GM19023 (cell line): ENCODE data around the gene MVB12B.
"Not testable (repeated sequence)": the region's sequence is repeated elsewhere in the genome, so short reads cannot be mapped to it uniquely, and the experiment has no call there.

Source experiments
- ATAC-seq: cut with Tn5 transposase; IDR thresholded peaks from one replicate; pipeline ENCODE4 v1.9.1; 2021; ENCODE audit warnings: mild to moderate bottlenecking, moderate library complexity; ENCODE audit not compliant: unreplicated experiment

Gene MVB12B

DNA sequence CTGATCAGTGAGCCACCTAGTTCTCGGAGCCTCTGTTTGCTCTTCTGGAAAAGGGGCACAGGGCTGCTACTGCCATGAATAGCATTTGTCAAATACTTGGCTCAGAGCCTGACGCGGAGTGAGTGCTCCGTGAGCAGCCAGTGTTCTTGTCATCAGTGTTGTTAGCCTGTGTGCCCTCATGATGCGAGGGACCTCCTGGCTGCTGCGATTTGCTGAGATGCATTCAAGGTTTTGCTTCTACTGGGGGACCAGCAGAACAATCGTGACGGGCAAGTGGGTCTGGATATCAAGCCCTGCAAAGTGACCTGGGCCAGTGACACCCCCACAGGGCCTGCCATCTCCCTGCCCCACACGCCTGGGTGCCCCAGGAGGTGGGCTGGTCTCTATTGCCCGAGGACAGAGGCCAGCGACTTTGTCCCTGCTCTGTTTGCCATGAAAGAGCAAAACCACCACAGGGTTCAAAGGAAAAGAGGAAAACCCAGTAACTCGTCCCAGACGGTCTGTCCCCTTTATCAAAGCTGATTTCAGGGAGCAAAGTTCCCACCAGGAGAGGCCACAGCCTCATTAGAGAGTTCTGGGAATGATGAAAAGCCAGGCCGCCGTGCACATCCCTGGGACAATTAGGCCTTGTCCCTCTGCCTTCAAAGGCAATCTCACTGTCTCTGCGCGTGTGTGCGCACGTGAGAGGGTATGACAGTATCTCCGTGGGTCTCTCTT lies 200.6 kb downstream of the MVB12B start:
- ATAC-seq, result no peak

DNA sequence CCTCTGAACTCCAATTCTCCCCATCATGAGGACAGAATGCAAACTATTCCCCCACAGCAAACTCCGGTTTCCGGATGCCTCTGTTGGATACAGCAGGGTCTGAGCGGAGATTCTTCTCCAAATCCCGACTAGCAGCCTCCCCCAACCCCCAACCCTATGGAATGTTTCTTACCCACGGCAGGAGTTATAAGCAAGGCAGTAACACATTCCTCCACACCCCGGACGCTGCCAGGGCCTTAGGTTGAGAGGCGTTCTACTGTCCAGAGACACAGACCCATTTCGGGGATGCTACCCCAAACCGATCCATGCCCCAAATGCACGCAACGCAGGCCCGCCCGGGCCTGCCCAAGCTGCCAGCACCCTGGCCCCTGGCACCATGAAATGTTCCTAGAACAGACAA lies 201.5 kb downstream of the MVB12B start:
- ATAC-seq, result no peak

DNA sequence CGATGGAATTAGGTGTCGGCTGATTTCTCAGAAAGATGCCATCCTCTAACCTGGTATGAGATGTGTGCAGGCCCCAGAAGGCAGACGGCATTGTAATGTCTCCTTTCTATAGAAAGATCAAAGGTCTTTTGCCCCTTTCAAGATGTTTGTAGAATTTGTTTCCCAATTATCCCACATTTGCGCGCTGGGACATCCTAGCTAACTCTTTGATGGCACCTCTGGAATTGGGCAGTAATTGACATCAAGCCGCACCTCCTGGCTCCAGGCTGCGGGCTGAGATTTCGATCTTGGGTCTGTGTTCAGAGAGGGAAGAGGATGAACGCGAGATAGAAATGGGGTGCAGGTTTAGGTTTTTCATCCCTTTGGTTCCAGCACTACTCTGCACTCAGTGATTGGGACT lies 202.3 kb downstream of the MVB12B start:
- no peak for ATAC-seq

DNA sequence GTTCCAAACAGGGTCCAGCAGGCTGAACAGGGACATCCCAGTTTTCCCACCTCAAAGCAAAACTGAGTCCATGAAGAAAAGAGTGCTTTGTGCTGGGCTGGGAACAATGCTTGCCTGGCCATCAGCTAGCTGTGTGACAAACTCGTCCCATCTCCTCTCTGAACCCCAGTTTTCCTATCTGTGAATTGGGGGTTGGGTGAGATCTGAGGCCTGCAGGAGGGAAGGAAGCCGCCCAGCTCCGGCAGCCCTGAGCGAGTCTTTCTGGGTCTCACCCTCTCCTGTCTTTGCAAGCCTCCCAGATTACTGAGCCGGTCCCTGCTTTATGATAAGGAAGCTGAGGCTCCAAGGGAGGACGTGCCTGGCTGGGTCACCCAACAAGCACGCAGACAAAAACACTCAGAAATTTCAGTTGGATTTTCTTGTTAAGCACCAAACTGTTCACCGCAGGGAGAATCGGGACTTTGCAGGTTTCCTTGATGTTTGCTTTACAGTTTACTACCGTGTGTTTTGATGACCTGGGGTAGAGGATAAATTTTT lies 204.5 kb downstream of the MVB12B start:
- no peak for ATAC-seq

DNA sequence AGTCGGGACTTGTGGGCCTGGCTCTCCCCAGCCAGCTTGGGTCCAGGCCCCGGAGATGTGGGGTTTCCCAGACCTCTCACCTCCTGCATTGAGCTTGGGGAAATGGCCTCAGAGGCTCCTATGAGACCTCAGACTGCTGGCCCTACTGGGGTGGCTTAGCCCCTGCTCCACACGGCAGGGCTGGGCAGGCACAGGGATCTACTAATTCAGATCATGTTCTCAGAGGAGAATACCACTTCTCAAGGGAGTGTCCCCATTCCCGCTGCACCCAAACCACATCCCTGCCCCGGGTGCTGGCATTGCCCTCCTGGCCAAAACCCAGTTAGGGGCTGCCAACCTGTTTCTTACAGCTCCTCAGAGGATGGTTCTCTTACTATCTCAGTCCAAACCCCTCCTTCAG lies 205.0 kb downstream of the MVB12B start:
- ATAC-seq, result no peak

DNA sequence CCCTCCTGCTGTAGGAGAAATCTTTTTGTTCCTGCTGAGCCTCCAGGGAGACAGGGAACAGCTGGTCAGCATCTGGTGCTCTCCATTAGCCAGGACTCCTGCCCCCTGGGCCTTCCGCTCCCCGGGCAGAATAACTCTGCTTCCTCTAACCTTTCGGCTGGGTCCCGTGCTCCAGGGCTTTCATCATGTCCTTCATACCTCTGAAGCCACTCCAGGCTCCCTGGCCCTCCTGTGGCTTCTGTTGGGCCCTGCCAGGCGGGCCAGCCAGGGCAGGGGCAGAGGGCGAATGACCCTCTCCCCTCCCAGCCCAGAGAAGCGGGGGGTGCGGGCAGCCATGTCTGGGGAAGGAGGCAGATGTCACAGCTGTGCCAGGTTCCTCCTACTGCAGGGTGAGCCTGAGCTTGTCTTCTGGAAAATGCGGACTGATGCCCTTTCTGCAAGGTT lies 205.4 kb downstream of the MVB12B start:
- ATAC-seq, result no peak

DNA sequence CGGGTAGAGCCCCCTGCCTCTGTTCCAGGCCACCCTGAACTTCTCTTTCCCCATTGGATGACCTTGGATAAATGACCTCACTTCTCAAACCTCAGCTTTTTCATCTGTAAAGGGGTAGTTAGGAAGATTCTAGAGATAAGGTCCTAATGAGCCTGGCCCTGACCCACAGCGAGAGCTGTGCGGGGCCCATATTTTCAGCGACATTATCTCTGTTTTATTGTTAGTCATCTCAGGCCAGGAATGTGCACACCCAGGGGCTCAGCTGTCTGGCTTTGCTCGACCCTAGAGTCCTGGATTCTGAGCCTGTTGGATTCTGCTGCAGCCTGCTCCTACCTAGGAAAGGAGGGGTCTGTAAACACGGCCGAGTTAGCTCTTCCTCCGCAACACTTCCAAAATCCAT lies 205.9 kb downstream of the MVB12B start:
- ATAC-seq, result no peak

DNA sequence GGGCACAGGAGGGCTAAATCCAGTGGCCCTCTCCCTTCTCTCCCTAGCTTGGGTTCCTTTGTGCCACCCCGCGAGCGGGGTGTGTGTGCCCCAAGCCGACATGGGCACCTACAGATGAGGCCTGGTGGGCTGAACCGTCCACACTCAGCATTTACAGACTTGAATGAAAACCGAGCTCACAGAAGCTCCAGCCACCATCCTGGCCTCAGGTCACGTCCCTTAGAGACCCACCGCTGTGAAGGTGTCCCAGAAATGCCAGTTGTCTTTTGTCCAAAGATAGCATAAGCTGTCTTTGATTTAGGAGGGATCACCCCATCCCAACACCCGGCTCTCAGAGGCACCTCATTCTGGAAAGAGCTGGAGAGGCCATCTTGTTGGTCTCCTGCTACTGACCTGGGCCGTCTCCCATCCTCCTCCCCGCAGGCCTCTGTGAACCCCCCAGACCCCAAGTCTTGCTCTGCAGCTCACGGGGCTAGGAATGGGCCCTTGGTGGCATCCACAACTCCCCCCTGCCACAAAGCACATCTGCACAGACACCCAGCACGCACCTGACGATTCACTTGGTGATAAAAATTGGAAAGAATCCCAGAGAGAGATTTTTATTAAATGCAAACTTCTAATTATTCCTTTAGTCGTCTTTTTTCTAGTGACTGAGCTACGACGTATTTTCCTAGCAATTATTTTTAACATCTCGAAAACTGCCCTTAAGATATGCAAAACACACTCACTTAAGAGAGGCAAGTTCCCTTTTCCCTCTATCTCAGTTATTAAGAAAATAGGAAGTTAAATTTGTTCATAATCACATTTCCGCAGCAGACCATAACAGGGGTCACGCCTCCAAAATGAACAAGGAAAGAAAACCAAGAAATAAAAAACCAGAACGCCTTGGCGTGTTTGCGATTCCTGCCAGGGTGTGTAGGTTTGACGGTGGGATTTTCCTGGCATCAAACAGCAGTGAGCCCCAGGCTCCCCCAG lies 206.6 kb downstream of the MVB12B start:
- no peak for ATAC-seq

DNA sequence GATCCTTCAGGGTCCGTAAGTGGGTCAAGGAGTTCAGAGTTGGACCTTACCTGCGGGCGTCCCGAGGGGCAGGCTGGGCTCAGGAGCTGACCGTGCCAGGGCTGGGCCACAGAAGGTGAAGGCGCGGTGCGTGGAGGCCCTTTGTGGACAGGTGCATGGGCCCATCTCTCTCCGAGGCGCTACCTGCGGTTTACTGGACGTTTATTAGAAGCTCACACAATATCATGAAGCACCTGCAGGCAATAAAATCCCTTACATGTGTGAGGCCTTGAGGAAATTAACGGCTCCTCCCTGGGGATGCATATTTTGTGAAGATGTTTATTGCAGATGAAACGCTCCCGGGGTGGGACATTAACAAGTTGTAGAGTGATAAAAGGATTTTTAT lies 207.3 kb downstream of the MVB12B start:
- no peak for ATAC-seq

DNA sequence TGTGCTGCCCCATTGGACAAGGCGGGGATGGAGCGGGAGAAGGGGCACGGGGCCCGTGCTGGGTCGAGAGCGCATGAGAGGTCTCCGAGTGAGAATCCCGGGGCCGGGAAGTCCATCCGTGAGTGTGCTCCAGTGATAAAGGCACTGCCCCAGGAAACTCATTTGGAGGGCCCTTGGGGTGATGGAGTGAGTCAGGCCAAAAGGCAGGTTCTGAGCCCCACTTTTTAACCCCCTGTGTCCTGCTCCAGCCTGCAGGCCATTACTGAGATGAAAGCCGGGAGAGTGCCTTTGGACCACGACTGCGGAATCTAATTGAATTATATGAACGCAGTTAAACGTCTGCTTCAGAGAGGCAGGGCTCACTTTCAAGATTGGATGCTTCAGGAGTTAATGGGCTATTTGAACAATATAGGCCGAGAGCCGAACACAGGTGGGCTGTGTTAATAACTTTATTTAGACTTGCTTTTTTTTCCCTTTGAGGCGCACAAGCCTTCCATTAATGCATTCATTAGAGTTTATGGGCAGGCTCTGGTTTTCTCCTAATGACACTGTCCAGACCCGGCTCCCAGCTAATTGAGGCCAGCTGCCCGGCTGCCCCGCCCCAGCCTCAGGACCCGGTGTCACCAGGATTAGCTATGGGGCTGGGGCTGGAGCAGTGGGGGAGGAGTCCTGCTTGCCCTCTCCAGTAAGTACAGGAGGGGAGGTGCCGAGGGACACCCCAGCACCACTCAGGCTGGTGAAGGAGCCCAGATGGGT lies 208.0 kb downstream of the MVB12B start:
- no peak for ATAC-seq

DNA sequence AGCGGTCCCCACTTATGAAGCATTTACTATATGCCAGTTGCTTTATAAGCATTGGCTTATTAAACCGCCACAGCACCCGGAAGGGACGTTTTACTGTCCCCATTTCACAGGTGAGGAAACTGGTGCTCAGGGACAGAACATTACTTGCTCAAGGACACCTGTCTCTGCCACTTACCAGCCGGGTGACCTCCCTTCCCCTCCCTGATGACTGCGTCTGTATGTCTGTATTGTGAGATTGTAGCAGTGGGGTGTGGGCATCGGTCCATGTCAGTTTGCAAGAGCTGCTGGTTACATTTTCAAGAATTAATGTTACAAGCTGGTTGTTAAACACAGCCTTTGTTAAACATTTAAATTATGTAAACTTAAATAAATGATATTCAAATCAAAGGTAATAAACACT lies 209.5 kb downstream of the MVB12B start:
- no peak for ATAC-seq

DNA sequence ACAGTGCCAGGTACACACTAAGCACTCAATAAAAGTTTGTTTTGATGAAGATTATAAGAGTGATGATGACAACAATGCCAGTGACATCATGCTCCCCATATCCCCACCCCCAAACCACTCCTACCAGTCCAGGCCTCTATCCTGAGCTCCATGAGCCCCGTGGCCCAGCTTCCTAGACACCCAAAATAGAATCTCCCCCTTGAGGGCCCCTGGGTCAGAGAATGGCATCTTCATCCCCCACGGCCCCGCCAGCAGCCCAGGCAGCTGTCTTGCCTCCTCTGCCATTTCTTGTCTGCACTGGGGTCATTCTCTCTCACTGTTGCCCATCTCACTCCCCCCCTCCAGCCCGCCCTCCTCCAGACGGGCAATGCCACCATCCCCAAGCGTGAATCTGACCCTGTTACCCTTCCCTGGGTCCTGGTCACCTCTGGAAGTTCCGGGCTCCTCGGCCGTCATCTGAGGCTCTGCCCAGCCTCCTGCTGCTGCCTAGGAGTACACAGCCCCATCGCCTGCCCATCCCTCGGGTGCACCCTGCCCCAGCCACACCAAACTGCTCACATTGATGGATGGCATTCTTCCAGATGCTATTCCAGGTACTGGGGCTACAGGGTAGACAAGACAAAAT lies 210.3 kb downstream of the MVB12B start:
- no peak for ATAC-seq

DNA sequence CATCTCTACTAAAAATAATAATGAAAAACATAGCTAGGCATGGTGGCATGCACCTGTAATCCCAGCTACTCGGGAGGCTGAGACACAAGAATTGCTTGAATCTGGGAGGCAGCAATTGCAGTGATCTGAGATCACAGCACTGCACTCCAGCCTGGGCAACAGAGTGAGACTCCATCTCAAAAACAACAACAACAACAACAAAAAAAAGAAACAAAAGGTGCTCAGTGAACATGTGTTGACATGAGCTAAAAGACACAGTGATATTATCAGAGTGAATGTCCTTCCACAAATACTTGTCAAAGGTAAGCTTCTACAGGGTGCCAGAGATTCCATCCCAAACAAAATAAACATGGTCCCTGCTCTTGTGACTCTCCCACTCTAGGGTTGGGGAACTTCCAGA lies 211.9 kb downstream of the MVB12B start:
- no peak for ATAC-seq

DNA sequence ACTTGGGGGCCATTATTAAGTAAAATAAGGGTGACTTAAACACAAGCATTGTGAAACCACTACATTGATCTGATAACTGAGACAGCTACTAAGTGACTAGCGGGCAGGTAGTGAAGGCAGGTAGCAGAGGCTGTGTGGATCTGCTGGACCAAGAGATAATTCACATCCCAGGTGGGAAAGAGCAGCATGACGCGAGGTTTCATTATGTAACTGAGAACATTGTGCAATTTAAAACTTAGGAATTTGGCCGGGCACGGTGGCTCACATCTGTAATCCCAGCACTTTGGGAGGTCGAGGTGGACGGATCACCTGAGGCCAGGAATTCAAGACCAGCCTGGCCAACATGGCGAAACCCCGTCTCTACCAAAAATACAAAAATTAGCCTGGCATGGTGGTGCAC lies 213.8 kb downstream of the MVB12B start:
- ATAC-seq, result not testable (repeated sequence)

DNA sequence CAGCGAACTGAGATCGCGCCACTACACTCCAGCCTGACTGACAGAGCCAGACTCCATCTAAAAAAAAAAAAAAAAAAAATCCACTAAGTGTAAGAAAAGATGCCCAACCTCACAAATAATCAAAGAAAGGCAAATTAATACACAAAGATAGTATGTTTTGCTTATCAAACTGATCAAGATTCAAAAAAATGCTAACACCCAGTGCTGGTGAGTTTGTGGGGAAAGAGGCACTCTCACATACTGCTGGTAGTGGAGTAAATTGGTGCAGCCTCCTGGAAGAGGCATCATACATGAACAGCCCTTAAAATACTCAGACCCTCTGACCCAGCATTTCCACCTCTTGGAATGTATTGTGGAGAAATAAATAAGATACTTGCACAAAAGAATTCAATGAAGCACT lies 216.9 kb downstream of the MVB12B start:
- no peak for ATAC-seq

DNA sequence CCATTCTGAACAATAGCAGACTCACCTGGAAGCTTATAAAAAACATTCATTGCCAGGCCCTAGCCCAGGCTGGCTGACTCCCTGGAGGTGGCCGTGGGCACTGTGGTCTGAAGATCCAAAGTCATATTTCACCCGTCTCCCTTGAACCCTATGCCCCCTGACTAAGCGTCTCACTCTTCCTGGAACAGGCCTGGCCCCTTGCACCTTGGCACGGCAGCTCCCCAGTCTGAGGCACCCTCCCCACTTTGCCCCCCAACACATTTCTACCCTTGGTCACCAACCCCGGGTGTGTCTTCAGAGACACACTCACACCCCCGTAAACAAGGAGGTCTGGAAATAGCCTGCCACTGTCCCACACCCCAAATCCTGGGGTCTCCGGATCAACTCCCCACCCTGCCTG lies 218.5 kb downstream of the MVB12B start:
- no peak for ATAC-seq

DNA sequence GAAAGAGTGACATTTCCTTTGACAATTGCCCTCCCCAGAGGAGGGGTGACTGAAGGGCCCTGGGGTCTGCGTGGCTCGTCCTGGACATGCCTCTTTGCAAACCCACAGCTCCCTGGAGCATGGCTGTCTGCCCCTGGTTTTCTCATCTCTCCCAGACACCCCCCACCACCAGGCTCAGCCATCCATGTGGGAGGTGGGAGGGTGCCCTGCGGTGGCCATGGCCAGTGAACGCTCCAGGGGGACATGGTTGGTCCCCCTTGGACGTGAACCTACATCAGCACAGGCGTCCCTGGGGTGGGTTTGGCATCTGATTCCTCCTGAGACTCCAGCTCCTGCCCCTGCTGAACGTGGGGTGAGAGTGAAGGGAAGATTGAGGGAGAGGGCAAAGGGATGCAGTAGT lies 219.4 kb downstream of the MVB12B start:
- no peak for ATAC-seq

DNA sequence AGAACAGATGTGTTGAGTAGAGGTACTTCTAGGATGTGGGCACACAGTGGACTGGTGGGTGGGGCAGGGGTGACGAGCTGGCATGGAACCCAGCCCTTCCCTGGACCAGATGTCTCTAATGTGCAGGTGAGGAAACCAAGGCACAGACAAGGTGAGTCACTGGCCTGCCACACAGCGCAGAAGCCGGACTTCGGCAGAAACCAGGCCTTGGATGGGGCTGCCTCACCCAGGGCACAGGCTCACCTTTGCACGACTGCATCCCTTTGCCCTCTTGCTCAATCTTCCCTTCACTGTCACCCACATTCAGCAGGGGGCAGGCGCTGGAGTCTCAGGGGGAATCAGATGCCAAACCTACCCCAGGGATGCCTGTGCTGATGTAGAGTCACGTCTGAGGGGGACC lies 221.7 kb downstream of the MVB12B start:
- ATAC-seq, result no peak

DNA sequence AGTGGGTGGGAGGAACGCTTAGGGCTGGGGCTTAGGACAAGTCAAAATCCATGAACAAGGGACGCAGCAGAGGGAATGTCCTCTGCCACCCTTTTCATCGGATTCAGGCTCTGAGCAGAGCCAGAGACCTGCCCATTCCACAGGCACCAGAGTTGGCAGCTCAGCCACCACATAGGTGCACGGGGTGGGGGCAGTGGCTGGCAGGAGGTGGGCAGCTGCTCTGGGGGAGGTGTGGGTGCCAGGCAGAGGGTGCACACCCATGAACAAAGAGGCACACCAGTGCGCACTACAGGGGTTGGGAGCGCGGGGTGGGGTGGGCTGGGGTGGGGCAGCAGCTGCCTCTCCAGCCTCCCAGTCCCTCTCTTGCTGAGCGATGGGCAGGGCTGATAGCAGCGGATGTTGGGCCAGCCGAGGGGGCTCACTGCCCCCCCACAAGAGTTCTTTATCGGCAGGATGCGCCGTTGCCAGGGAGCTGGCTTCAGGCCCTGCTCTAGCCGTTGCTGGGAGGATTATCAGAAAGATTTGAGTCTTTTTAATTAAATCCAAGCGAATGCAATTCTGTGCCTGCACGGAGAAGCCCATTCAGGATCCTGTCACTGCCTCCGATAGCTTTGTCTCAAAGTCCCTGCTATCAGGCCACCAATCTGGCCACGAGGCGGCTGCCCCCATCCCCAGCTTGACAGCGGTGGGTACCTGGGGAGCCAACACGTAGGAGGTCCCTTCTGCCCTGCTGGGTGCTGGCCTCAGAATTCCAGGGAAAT lies 222.8 kb downstream of the MVB12B start:
- no peak for ATAC-seq

DNA sequence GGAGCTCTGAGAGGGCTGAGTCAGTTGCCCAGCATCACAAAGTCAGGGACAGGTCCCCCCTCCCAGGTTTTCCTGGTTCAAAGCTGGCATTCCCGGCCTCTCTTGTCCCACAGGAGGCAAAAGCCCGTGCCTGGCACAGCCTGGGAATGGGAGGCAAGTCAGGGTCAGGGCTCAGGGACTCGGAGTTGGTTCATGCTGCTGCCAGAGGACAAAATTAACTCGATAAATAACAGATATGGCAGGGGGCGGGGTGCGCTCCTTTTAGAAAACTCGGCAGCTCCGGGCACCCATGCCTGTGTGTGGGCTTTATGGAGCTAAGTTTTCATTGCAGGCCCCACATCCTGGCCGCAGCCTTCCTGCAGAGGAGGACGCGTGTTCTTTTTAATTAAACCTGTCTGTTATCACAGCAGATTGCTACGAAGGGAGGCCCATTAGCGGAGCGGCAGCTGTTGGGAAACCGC lies 224.3 kb downstream of the MVB12B start:
- no peak for ATAC-seq
